Activated T-cell treated with anti-CD3 and anti-CD28 coated beads for 1 hour (primary cell): ENCODE data around the gene RTN4IP1.

ENCODE experiments used
- DNase-seq: peaks from one replicate; pipeline ENCODE4 v3.0.0-alpha.2; 2020; ENCODE audit warnings: low read depth

The RTN4IP1 gene

GRCh38 chr6:106546691-106547414, 82.4 kb downstream of the RTN4IP1 start:
- no peak for DNase-seq

- DNase-seq, result no peak
These were observed 83.0 kb downstream of the RTN4IP1 start for GRCh38 chr6:106546261-106546690.

DNA sequence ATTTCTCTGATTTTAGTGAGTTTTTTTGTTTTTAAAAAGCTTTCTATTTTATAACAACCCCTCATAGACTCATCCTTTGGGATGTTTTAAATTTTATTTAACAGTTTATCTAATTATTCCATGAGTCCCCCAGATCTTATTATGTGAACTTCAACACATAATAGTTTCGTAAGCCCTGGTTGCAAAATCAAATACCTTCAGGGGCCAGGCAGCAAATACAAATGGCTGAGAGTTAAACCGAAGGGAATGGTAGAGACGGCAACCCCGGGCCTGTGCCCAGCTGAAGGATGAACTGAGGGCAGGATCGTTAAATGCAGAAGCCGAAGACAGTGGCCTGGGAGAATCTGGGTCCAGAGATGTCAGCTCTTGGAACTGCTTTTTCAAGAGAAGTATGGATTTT, 88.4 kb downstream of the RTN4IP1 start:
- DNase-seq, result no peak

GRCh38 chr6:106540432-106540831, 88.9 kb downstream of the RTN4IP1 start:
- DNase-seq, result no peak

- DNase-seq, result no peak
These were observed 89.4 kb downstream of the RTN4IP1 start for GRCh38 chr6:106539936-106540335.

GRCh38 chr6:106538145-106538544, 91.2 kb downstream of the RTN4IP1 start:
- DNase-seq, result no peak

DNA sequence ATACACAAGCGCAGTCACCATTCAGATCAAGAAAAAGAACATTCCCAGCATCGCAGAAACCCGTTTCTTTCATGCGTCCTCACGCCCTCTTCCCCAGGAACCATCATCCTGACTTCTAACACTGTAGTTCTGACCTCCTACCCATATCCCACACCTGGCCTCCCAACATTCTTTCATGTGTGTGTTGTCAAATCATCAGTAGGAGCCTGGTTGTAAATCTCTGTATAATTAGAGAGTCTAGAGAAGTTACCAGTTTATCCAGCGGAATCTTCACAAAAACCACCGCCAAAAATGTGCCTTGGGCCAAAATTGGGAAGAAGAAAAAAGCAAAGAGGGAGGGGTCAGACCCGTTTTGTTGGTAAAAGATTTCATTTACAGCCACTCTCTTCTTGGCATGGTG, 91.6 kb downstream of the RTN4IP1 start:
- DNase-seq, result no peak

DNA sequence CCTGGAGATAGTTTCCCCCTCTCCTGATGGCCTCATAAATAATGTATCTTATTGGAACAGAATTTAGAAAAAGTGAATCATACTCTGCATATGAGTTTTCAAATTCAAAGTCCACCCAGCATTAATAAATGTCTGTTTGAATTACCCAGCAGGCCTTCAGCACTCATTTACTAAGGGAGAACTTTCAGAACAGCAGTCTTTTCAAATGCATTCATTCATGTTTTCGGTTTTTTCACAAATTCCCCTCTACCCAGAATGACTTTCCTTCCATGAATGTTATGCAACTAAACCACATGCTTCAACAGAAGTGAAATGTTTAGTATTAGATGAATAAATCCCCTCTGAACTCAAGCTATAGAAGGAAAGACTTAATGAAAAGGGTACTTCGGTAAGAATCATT, 92.4 kb downstream of the RTN4IP1 start:
- DNase-seq, result no peak

GRCh38 chr6:106536357-106536756, 92.9 kb downstream of the RTN4IP1 start:
- DNase-seq, result no peak

GRCh38 chr6:106535012-106535411, 94.3 kb downstream of the RTN4IP1 start:
- no peak for DNase-seq

GRCh38 chr6:106534564-106534982, 94.7 kb downstream of the RTN4IP1 start:
- DNase-seq, result no peak

DNA sequence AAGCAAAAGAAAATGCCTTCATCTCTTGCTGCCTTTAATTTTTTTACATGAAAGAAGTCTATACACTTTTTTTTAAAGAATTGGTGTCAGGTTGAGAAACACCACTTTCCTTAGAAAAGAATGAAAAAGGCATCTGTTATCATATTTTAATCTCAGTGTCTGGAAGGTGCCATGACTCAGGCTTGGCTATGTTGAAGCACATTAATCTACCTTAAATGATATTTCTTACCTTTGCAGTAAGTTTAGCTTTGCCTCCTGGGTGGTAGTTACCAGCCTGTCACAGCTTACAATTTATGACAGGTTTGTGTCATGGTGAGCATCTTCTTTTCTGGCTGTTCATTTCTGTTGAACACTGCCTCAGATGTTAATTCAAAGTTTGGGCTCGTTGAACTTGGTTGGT, 95.3 kb downstream of the RTN4IP1 start:
- no peak for DNase-seq

- DNase-seq, result no peak
These were observed 96.2 kb downstream of the RTN4IP1 start for GRCh38 chr6:106533054-106533453.

DNA sequence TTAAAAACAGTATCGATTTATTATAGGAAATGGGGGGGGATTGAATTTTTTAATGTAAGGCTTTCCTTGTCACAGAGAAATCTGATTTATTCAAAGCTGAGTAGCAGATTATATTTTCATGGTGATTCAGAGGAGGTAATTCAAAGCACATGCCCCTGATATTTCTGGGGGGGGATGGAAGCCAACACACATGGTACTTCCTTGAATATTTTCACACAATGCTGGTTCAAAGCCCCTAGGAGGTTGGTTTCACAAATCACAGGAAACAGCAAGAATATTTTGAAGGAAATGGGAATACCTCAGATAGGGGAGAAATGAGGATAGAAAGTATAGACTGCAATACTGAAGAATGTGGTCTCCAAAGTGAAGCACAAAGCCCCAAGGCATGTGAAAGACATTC, 98.8 kb downstream of the RTN4IP1 start:
- no peak for DNase-seq

DNA sequence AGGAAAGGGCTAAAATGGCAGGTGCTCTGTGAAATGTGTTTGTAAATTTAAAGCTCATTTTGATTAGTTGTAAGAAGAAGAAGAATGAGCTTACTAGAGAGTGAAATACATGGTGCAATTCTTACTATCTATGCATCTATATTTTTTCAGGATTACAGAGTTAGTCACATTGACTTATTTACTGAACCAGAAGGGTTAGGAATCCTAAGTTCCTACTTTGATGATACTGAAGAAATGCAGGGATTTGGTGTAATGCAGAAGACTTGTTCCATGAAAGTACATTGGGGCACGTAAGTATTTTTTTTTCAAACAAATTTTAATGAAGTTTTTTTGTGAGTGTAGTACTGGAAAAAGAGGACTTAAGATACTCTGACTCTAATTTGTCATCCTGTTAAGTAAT, 99.3 kb downstream of the RTN4IP1 start:
- DNase-seq, result no peak

- DNase-seq, result no peak
These were observed 99.9 kb downstream of the RTN4IP1 start for GRCh38 chr6:106529438-106529837.

DNA sequence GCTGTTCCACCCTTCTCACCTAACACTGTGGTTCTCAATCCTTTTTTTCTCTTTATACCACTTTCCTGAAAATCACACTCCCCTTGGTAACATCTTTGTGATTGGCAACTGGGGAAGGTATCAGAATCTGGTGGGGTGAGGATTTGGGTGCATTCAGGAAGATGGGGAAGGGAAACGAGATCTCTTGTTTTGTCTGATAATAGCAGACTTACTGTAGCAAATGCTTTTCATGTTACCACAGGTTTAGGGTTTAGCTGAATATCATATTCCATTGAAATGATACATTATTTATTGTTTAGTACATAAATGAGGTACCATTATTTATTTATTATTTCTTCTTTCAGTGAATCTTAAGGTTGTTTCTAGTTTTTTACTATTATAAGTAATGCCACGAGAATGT, 100.8 kb downstream of the RTN4IP1 start:
- DNase-seq, result no peak

GRCh38 chr6:106527979-106528378, 101.3 kb downstream of the RTN4IP1 start:
- no peak for DNase-seq

DNA sequence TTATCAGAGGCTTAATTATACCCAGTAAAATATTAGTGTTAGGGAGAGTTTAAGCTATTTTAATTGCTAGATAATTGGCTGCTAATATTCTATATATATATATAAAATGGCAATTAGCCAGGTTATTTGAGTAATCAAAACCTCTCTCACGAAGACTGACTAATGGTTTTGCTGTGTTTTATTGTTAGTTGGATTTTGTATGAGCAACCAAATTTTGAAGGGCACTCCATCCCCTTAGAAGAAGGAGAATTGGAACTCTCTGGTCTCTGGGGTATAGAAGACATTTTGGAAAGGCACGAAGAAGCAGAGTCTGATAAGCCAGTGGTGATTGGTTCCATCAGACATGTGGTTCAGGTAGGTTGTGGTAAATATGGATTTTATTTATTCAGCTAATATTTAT, 102.2 kb downstream of the RTN4IP1 start:
- no peak for DNase-seq

DNA sequence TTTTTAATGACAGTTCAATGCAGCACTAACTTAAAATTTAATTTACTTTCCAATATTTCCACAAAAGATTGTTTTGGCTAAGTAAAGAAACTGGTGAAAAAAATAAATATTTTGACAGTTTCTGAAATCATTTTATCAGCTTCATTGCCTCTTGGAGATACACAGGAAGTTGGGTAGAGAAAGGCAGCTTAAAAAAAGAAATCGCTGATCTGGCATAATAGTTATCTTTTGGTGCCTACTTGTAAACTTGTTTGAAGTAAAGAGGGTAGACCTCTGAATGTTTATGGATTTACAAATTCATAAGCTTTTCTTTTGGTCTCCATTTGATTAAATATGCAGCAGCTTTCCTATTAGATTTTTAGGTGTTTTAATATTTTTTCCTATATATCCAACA, 103.4 kb downstream of the RTN4IP1 start:
- DNase-seq, result no peak

DNA sequence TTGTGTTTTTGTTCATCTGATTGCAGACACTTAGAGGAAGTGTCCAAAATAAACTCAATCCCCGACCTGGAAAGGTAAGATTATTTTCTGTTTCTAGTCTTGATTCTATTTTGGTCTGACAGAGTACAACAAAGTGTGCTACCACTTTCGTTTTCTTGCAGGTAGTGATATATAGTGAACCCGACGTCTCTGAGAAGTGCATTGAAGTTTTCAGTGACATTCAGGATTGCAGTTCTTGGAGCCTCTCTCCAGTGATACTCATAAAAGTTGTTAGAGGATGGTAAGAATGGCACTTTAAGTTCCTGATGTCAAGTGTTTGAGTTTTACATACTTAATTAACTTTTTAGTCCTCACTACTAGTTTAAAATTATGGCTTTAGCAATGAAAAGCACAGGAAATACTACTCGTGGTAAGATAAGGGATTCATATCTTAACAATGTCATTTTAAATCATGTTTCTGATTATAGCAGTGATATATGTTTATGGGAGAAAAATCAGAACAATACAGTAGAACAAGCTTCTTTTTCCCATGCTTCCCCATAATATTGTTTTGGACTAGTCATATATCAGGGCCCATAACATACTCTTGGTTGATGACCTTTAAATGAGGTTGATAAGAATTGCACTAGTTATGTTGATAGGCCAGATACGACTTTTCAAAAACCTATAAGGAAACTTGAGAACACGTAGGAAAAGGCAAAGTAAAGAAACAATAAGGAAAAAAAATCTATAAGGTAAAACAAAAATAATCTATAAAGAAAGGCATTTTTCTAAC, 104.0 kb downstream of the RTN4IP1 start:
- no peak for DNase-seq

DNA sequence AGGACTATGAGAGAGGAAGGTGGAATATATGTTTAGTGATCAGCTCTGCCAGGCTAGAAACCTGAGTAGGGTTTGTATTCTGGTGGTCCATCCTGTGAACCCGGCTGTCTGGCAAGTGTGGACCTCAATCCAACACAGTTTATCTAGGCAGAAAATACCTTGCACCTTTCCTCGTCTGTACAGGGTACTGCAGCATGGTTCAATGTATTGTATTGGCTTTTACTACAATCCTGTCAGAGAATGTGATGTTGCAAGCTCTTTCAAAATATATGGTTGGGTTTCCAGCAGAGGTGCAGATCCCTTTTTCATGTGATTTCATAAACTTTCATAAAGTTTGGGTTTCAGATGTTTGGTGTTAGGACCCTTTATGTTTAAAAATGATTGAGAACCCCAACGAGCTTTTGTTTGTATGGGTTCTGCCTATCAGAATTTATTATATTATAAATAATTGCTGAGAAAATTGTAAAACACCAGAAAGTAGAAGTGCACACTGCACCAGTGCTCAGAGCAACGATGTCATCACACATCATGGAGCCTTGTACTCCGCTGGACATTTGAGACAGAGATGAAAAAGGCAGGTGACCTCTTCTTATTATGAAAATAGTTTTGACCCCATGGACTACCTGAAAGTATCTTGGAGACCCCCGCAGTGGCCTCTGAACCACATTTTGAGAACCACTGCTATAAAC, 106.6 kb downstream of the RTN4IP1 start:
- no peak for DNase-seq
